ENCODE data around the gene SFTA2.

GRCh38 chr6:30881392-30882203 is 50.4 kb downstream of the SFTA2 start:
- TF ChIP-seq CTCF (IDR thresholded peaks at IDR 0.05) (no peak), POLR2A (IDR thresholded peaks at IDR 0.05) (no peak)
